HepG2 (cell line): Measurements from ENCODE around the gene NDUFA5. TPM values are rescaled to one million over a fixed set of nuclear protein-coding genes. Genes with fewer than 3 reads are reported as not detected.

Source experiments
- AGO1 ChIP-seq: fragments of 200-400 bp; formaldehyde crosslinking; IDR thresholded peaks from 2 replicates; pipeline ENCODE4 v1.6.1; 2017; ENCODE audit warnings: mild to moderate bottlenecking, low read depth, low read length, moderate library complexity; ENCODE audit not compliant: poor library complexity, severe bottlenecking
- ASH2L ChIP-seq: fragments of 300-600, 200-600 bp; sonication (generic); IDR thresholded peaks from 2 replicates; pipeline ENCODE4 v1.7.0; 2017; ENCODE audit warnings: low read depth, mild to moderate bottlenecking, moderate library complexity, mixed read lengths, low read length; ENCODE audit not compliant: insufficient read length
- ELF1 ChIP-seq: sonication (generic); formaldehyde crosslinking; IDR thresholded peaks from 2 replicates; pipeline ENCODE4 v1.4.0; 2020; ENCODE audit warnings: missing genetic modification reagents
- GABPB1 ChIP-seq: IDR thresholded peaks from 2 replicates; pipeline ENCODE4 v1.6.1; 2016; ENCODE audit warnings: mild to moderate bottlenecking, missing genetic modification reagents, moderate library complexity, missing compliant biosample characterization
- KLF16 ChIP-seq, 2 experiments: sonication (generic) in 1 of 2; formaldehyde crosslinking in 1 of 2; IDR thresholded peaks; 2 replicates each; pipeline versions ENCODE4 v1.6.1 to v1.8.0; 2016 to 2023; ENCODE audit warnings: missing genetic modification reagents in 2 of 2, missing compliant biosample characterization in 1 of 2
- SP4 ChIP-seq: sonication (generic); formaldehyde crosslinking; IDR thresholded peaks from 2 replicates; pipeline ENCODE4 v1.8.1; 2023; ENCODE audit warnings: mild to moderate bottlenecking, missing genetic modification reagents
- TMF1 ChIP-seq: sonication (generic); formaldehyde crosslinking; IDR thresholded peaks from 2 replicates; pipeline ENCODE4 v1.8.1; 2022; ENCODE audit warnings: low read depth, missing genetic modification reagents
- ZNF772 ChIP-seq: sonication (generic); formaldehyde crosslinking; IDR thresholded peaks from 2 replicates; pipeline ENCODE4 v1.5.0; 2020; ENCODE audit warnings: mild to moderate bottlenecking, missing genetic modification reagents
- polyA plus RNA-seq, 8 experiments: library from polyadenylated mRNA; depleted of rRNA in 3 of 8; stranded (reverse) in 7 of 8; unstranded in 1 of 8; fragments of >200 nt; fragmentation: Illumina TruSeq in 4 of 8; extraction: Trizol in 4 of 8; gene quantifications; 2 replicates each; pipeline versions ENCODE4 v1.2.1 to v1.2.3, GENCODE V29; 2011 to 2016; ENCODE audit warnings: low read depth in 4 of 8, missing spikeins in 1 of 8, mixed read lengths in 1 of 8; ENCODE audit not compliant: insufficient read depth in 1 of 8
- total RNA-seq, 5 experiments: library from RNA; depleted of rRNA; stranded (reverse); fragments of >200 nt; fragmentation: Illumina TruSeq; extraction: Trizol; gene quantifications; 2 replicates each; pipeline ENCODE4 v1.2.3, GENCODE V29; 2016; ENCODE audit warnings: low read depth in 1 of 5
- TF ChIP-seq, protein P1 (sequence below): IDR thresholded peaks from 2 replicates; pipeline ENCODE4 v1.6.1; 2016
- TF ChIP-seq, protein P2 (sequence below): sonication (generic); formaldehyde crosslinking; IDR thresholded peaks from 2 replicates; pipeline ENCODE4 v1.9.0; 2021; ENCODE audit warnings: missing genetic modification reagents, borderline replicate concordance
- TF ChIP-seq, protein P3 (sequence below): sonication (generic); formaldehyde crosslinking; IDR thresholded peaks from 2 replicates; pipeline ENCODE4 v1.5.0; 2020; ENCODE audit warnings: mild to moderate bottlenecking, missing genetic modification reagents, borderline replicate concordance
- TF ChIP-seq, protein P4 (sequence below): sonication (generic); formaldehyde crosslinking; IDR thresholded peaks from 2 replicates; pipeline ENCODE4 v1.5.0; 2020; ENCODE audit warnings: missing genetic modification reagents, mild to moderate bottlenecking, borderline replicate concordance
- TF ChIP-seq, protein P5 (sequence below): sonication (generic); formaldehyde crosslinking; IDR thresholded peaks from 2 replicates; pipeline ENCODE4 v1.5.1; 2020; ENCODE audit warnings: mild to moderate bottlenecking, missing genetic modification reagents, moderate library complexity

Gene NDUFA5
- total and polyA plus RNA-seq, 2 of the 13 experiments (the other 11 are each of a cell fraction or from before 2014, with no cell fraction given), result 16.9 to 55.9 TPM

- TF ChIP-seq KLF16 (CRISPR knock-in tag; IDR thresholded peaks at IDR 0.05) (no peak), SP4 (peak; percentile 79), ZNF772 (CRISPR knock-in tag) (0 out of 2 replicates have a peak, but pooled peaks have one; percentile 16), ELF1 (0 out of 2 replicates have a peak, but pooled peaks have one; percentile 27), ASH2L (peak; percentile 20), TMF1 (CRISPR knock-in tag) (no peak), AGO1 (no peak), GABPB1 (peak; percentile 58)
- TF ChIP-seq, protein P1, sequence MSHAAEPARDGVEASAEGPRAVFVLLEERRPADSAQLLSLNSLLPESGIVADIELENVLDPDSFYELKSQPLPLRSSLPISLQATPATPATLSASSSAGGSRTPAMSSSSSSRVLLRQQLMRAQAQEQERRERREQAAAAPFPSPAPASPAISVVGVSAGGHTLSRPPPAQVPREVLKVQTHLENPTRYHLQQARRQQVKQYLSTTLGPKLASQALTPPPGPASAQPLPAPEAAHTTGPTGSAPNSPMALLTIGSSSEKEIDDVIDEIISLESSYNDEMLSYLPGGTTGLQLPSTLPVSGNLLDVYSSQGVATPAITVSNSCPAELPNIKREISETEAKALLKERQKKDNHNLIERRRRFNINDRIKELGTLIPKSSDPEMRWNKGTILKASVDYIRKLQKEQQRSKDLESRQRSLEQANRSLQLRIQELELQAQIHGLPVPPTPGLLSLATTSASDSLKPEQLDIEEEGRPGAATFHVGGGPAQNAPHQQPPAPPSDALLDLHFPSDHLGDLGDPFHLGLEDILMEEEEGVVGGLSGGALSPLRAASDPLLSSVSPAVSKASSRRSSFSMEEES, result no peak
- TF ChIP-seq, protein P2, sequence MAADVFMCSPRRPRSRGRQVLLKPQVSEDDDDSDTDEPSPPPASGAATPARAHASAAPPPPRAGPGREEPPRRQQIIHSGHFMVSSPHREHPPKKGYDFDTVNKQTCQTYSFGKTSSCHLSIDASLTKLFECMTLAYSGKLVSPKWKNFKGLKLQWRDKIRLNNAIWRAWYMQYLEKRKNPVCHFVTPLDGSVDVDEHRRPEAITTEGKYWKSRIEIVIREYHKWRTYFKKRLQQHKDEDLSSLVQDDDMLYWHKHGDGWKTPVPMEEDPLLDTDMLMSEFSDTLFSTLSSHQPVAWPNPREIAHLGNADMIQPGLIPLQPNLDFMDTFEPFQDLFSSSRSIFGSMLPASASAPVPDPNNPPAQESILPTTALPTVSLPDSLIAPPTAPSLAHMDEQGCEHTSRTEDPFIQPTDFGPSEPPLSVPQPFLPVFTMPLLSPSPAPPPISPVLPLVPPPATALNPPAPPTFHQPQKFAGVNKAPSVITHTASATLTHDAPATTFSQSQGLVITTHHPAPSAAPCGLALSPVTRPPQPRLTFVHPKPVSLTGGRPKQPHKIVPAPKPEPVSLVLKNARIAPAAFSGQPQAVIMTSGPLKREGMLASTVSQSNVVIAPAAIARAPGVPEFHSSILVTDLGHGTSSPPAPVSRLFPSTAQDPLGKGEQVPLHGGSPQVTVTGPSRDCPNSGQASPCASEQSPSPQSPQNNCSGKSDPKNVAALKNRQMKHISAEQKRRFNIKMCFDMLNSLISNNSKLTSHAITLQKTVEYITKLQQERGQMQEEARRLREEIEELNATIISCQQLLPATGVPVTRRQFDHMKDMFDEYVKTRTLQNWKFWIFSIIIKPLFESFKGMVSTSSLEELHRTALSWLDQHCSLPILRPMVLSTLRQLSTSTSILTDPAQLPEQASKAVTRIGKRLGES (CRISPR knock-in tag), result no peak
- TF ChIP-seq, protein P3, sequence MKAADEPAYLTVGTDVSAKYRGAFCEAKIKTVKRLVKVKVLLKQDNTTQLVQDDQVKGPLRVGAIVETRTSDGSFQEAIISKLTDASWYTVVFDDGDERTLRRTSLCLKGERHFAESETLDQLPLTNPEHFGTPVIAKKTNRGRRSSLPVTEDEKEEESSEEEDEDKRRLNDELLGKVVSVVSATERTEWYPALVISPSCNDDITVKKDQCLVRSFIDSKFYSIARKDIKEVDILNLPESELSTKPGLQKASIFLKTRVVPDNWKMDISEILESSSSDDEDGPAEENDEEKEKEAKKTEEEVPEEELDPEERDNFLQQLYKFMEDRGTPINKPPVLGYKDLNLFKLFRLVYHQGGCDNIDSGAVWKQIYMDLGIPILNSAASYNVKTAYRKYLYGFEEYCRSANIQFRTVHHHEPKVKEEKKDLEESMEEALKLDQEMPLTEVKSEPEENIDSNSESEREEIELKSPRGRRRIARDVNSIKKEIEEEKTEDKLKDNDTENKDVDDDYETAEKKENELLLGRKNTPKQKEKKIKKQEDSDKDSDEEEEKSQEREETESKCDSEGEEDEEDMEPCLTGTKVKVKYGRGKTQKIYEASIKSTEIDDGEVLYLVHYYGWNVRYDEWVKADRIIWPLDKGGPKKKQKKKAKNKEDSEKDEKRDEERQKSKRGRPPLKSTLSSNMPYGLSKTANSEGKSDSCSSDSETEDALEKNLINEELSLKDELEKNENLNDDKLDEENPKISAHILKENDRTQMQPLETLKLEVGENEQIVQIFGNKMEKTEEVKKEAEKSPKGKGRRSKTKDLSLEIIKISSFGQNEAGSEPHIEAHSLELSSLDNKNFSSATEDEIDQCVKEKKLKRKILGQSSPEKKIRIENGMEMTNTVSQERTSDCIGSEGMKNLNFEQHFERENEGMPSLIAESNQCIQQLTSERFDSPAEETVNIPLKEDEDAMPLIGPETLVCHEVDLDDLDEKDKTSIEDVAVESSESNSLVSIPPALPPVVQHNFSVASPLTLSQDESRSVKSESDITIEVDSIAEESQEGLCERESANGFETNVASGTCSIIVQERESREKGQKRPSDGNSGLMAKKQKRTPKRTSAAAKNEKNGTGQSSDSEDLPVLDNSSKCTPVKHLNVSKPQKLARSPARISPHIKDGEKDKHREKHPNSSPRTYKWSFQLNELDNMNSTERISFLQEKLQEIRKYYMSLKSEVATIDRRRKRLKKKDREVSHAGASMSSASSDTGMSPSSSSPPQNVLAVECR (CRISPR knock-in tag), result peak; percentile 77
- TF ChIP-seq, protein P4, sequence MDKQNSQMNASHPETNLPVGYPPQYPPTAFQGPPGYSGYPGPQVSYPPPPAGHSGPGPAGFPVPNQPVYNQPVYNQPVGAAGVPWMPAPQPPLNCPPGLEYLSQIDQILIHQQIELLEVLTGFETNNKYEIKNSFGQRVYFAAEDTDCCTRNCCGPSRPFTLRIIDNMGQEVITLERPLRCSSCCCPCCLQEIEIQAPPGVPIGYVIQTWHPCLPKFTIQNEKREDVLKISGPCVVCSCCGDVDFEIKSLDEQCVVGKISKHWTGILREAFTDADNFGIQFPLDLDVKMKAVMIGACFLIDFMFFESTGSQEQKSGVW (CRISPR knock-in tag), result no peak
- TF ChIP-seq, protein P5, sequence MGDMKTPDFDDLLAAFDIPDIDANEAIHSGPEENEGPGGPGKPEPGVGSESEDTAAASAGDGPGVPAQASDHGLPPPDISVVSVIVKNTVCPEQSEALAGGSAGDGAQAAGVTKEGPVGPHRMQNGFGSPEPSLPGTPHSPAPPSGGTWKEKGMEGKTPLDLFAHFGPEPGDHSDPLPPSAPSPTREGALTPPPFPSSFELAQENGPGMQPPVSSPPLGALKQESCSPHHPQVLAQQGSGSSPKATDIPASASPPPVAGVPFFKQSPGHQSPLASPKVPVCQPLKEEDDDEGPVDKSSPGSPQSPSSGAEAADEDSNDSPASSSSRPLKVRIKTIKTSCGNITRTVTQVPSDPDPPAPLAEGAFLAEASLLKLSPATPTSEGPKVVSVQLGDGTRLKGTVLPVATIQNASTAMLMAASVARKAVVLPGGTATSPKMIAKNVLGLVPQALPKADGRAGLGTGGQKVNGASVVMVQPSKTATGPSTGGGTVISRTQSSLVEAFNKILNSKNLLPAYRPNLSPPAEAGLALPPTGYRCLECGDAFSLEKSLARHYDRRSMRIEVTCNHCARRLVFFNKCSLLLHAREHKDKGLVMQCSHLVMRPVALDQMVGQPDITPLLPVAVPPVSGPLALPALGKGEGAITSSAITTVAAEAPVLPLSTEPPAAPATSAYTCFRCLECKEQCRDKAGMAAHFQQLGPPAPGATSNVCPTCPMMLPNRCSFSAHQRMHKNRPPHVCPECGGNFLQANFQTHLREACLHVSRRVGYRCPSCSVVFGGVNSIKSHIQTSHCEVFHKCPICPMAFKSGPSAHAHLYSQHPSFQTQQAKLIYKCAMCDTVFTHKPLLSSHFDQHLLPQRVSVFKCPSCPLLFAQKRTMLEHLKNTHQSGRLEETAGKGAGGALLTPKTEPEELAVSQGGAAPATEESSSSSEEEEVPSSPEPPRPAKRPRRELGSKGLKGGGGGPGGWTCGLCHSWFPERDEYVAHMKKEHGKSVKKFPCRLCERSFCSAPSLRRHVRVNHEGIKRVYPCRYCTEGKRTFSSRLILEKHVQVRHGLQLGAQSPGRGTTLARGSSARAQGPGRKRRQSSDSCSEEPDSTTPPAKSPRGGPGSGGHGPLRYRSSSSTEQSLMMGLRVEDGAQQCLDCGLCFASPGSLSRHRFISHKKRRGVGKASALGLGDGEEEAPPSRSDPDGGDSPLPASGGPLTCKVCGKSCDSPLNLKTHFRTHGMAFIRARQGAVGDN (CRISPR knock-in tag), result peak; percentile 30
These were observed 23.0 kb downstream of the NDUFA5 start, which contains the start of gene IQUB (continued) for GRCh38 chr7:123534383-123535260.
